ENCODE data around the gene ATP2A2.
"Not testable (repeated sequence)": the region's sequence is repeated elsewhere in the genome, so short reads cannot be mapped to it uniquely, and the experiment has no call there.

ATP2A2 gene

GRCh38 chr12:110249105-110249504 lies 31.9 kb upstream of the ATP2A2 start:
- DNase-seq (ENCODE audit: low read depth): no peak
- no peak for TF ChIP-seq CTCF (IDR thresholded peaks at IDR 0.05; ENCODE audit: insufficient read depth, low read depth, low read length, missing control alignments)
- no peak overlapping the region for H3K4me3 ChIP-seq (ENCODE audit: low read depth, low read length)

- TF ChIP-seq CTCF (IDR thresholded peaks at IDR 0.05; ENCODE audit: insufficient read depth, low read depth, low read length, missing control alignments): no peak
- DNase-seq (ENCODE audit: low read depth): no peak
Observed at GRCh38 chr12:110249716-110250225, 31.3 kb upstream of the ATP2A2 start.

GRCh38 chr12:110251381-110251780 lies 29.7 kb upstream of the ATP2A2 start:
- TF ChIP-seq CTCF (IDR thresholded peaks at IDR 0.05; ENCODE audit: insufficient read depth, low read depth, low read length, missing control alignments): no peak
- H3K4me3 ChIP-seq (ENCODE audit: low read depth, low read length): no peak overlapping the region
- DNase-seq (ENCODE audit: low read depth): no peak

More at GRCh38 chr12:110249716-110250225, 31.3 kb upstream of the ATP2A2 start:
- no peak overlapping the region for H3K4me3 ChIP-seq (ENCODE audit: low read depth, low read length)

- no peak overlapping the region for H3K4me3 ChIP-seq (ENCODE audit: low read depth, low read length)
- no peak for TF ChIP-seq CTCF (IDR thresholded peaks at IDR 0.05; ENCODE audit: insufficient read depth, low read depth, low read length, missing control alignments)
Observed at GRCh38 chr12:110252716-110253115, 28.3 kb upstream of the ATP2A2 start.

GRCh38 chr12:110253176-110253575 lies 27.9 kb upstream of the ATP2A2 start:
- no peak for TF ChIP-seq CTCF (IDR thresholded peaks at IDR 0.05; ENCODE audit: insufficient read depth, low read depth, low read length, missing control alignments)
- no peak overlapping the region for H3K4me3 ChIP-seq (ENCODE audit: low read depth, low read length)
- DNase-seq (ENCODE audit: low read depth): no peak

More at GRCh38 chr12:110252716-110253115, 28.3 kb upstream of the ATP2A2 start:
- DNase-seq (ENCODE audit: low read depth): no peak

- DNase-seq (ENCODE audit: low read depth): no peak
- TF ChIP-seq CTCF (IDR thresholded peaks at IDR 0.05; ENCODE audit: insufficient read depth, low read depth, low read length, missing control alignments): no peak
- no peak overlapping the region for H3K4me3 ChIP-seq (ENCODE audit: low read depth, low read length)
Observed at GRCh38 chr12:110254971-110255540, 26.0 kb upstream of the ATP2A2 start.

GRCh38 chr12:110255890-110256456 lies 25.1 kb upstream of the ATP2A2 start:
- not testable (repeated sequence) for H3K4me3 ChIP-seq (ENCODE audit: low read depth, low read length); DNase-seq (ENCODE audit: low read depth)
